Stomach (tissue), 4 donors: ENCODE data around the gene KIF5A.

ENCODE experiments used
- EP300 ChIP-seq: sonication (generic); formaldehyde crosslinking; IDR thresholded peaks from one replicate; pipeline ENCODE4 v1.6.1; 2017; ENCODE audit warnings: antibody characterized with exemption
- POLR2A ChIP-seq, 4 donors: fragments of 450-650 bp; IDR thresholded peaks; one replicate each; pipeline ENCODE4 v1.6.1; 2016; ENCODE audit warnings: antibody characterized with exemption in 4 of 4, control low read depth in 2 of 4, mild to moderate bottlenecking in 1 of 4, moderate library complexity in 1 of 4
- POLR2AphosphoS5 ChIP-seq, 3 donors: sonication (generic); formaldehyde crosslinking; IDR thresholded peaks; one replicate each; pipeline ENCODE4 v1.6.1; 2016; ENCODE audit warnings: antibody characterized with exemption in 3 of 3
- TF ChIP-seq, protein P1 (sequence below), 7 experiments: fragments of 450-650 bp in 4 of 7; fragments of 200-600 bp in 3 of 7; sonication (generic) in 3 of 7; IDR thresholded peaks; one replicate each; pipeline ENCODE4 v1.5.1; 2016 to 2019; ENCODE audit warnings: antibody characterized with exemption in 7 of 7, control low read depth in 2 of 7, mild to moderate bottlenecking in 1 of 7

DNA sequence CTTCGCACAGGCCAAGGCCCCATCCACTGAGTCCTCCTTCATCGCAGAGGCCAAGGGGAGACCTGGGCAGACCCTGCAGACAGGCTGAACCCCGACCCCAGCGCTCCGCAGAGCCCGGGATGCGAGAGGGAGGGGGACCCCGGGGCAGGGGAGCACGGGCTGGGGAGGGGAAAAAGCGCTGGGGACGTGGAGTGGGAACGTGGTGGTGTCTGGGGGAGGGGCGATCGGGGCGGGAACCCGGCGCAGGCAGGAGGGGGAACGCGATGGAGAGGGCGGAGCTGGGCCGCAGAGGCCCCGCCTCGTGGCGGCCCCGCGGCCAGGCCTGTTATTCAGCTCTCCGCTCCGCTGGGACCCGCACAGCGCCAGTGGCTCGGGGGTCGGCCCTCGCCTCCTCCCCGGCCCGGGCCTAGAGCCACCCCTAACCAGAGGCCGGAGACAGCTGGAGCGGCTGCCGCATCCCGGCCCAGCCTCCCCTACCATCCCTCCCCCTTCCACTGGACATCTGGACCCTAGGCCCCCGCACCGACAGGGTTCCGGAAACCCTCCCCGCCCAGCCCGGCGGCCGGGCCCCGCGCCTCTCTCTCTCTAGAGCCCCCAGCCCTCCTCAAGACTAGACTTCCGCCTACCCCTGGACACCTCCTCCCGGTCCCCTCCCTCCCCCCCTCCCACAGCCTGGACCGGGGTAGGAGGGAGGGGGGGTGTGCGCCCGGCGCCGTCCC is 61.4 kb downstream of the KIF5A start, which contains the start of gene ARHGEF25:
- TF ChIP-seq, protein P1, sequence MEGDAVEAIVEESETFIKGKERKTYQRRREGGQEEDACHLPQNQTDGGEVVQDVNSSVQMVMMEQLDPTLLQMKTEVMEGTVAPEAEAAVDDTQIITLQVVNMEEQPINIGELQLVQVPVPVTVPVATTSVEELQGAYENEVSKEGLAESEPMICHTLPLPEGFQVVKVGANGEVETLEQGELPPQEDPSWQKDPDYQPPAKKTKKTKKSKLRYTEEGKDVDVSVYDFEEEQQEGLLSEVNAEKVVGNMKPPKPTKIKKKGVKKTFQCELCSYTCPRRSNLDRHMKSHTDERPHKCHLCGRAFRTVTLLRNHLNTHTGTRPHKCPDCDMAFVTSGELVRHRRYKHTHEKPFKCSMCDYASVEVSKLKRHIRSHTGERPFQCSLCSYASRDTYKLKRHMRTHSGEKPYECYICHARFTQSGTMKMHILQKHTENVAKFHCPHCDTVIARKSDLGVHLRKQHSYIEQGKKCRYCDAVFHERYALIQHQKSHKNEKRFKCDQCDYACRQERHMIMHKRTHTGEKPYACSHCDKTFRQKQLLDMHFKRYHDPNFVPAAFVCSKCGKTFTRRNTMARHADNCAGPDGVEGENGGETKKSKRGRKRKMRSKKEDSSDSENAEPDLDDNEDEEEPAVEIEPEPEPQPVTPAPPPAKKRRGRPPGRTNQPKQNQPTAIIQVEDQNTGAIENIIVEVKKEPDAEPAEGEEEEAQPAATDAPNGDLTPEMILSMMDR (IDR thresholded peaks at IDR 0.05), result no peak
- TF ChIP-seq POLR2AphosphoS5 (IDR thresholded peaks at IDR 0.05), result peak in 1 of 3 donors; percentile 32
- no peak for TF ChIP-seq POLR2A (IDR thresholded peaks at IDR 0.05)
- TF ChIP-seq EP300, result no peak
